DMS153 treated with DMSO at 0.1 percent for 48 hours (cell line): ENCODE data around the gene ADAMTS12.

Experiments used
- DNase-seq: peaks from one replicate; lab custom pipeline; 2025; ENCODE audit not compliant: unreplicated experiment; lab: John Stamatoyannopoulos, UW

The ADAMTS12 gene, protein sequence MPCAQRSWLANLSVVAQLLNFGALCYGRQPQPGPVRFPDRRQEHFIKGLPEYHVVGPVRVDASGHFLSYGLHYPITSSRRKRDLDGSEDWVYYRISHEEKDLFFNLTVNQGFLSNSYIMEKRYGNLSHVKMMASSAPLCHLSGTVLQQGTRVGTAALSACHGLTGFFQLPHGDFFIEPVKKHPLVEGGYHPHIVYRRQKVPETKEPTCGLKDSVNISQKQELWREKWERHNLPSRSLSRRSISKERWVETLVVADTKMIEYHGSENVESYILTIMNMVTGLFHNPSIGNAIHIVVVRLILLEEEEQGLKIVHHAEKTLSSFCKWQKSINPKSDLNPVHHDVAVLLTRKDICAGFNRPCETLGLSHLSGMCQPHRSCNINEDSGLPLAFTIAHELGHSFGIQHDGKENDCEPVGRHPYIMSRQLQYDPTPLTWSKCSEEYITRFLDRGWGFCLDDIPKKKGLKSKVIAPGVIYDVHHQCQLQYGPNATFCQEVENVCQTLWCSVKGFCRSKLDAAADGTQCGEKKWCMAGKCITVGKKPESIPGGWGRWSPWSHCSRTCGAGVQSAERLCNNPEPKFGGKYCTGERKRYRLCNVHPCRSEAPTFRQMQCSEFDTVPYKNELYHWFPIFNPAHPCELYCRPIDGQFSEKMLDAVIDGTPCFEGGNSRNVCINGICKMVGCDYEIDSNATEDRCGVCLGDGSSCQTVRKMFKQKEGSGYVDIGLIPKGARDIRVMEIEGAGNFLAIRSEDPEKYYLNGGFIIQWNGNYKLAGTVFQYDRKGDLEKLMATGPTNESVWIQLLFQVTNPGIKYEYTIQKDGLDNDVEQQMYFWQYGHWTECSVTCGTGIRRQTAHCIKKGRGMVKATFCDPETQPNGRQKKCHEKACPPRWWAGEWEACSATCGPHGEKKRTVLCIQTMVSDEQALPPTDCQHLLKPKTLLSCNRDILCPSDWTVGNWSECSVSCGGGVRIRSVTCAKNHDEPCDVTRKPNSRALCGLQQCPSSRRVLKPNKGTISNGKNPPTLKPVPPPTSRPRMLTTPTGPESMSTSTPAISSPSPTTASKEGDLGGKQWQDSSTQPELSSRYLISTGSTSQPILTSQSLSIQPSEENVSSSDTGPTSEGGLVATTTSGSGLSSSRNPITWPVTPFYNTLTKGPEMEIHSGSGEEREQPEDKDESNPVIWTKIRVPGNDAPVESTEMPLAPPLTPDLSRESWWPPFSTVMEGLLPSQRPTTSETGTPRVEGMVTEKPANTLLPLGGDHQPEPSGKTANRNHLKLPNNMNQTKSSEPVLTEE (N-terminal part only)

DNA sequence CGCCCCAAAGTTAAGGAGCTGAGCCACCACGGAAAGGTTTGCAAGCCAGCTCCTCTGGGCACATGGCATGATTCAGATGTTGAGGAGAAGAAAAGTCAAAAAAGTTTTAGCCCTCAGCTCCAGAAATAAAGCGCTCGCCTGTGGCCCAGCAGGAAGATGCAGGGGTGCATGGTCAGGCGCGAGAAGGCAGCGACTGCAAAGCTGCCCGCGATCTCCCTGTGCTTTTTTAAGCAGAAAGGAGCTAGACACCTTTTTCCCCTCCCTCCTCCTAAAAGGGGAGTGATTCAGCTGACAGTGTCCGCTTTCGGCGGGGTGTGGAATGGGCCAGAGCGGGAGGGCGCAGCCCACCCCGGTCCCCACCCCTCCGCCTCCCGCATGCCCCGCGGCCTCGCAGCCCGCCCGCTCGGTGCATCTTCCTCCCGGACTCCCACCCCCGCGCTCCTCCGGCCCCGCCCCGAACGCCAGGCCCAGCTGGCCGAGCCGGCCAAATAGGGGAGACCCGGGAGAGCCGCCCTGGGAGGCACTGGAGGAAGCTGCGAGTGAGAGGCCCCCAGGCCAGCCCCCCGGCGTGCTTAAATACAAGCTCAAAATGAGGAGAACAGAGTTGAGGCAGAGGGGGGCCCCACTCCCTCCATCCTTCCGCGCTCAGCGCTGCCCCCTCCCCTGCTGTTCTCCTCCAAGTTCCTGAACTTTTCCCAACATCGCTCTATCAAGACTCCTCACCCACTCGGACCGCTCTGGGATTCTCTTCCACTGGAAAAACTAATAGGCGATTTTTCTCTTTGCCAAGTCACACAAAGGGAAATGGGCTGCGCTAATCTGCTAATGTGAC lies at the start of gene ADAMTS12:
ADAMTS12 (minus strand) TSS at position 203 of the 832 bp plus-strand sequence; CDS start at position 69, 134 bp downstream.
- DNase-seq: no peak

- DNase-seq: no peak
Observed at GRCh38 chr5:33941090-33941489, 49.3 kb upstream of the ADAMTS12 start.

GRCh38 chr5:33939556-33940262 lies 47.9 kb upstream of the ADAMTS12 start:
- DNase-seq: no peak

DNA sequence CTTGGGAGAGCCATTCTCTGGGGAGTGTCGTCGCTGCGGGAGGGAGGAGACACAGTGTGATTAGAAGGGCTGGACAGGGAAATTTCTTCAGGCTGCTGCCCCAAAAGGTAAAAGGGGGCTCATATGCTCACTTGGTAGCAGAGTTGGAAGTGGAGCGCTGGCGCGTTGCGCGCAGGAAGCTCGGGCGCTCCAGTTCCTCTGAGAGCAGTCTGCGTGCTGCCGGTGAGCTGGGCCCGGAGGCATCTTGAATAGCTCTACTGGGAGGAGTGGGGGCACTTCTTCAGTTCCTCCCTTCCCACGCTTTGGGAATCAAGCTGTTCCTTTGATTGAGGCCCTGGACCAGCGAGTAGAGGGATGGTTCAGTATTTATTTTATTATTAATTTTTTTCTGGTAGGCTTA lies 47.1 kb upstream of the ADAMTS12 start:
- no peak for DNase-seq

GRCh38 chr5:33938507-33938796 lies 46.7 kb upstream of the ADAMTS12 start:
- DNase-seq: no peak

GRCh38 chr5:33937707-33938506 lies 46.1 kb upstream of the ADAMTS12 start:
- DNase-seq: no peak

DNA sequence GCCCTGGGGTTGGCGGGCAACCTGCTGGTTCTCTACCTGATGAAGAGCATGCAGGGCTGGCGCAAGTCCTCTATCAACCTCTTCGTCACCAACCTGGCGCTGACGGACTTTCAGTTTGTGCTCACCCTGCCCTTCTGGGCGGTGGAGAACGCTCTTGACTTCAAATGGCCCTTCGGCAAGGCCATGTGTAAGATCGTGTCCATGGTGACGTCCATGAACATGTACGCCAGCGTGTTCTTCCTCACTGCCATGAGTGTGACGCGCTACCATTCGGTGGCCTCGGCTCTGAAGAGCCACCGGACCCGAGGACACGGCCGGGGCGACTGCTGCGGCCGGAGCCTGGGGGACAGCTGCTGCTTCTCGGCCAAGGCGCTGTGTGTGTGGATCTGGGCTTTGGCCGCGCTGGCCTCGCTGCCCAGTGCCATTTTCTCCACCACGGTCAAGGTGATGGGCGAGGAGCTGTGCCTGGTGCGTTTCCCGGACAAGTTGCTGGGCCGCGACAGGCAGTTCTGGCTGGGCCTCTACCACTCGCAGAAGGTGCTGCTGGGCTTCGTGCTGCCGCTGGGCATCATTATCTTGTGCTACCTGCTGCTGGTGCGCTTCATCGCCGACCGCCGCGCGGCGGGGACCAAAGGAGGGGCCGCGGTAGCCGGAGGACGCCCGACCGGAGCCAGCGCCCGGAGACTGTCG lies 45.4 kb upstream of the ADAMTS12 start:
- DNase-seq: no peak

DNA sequence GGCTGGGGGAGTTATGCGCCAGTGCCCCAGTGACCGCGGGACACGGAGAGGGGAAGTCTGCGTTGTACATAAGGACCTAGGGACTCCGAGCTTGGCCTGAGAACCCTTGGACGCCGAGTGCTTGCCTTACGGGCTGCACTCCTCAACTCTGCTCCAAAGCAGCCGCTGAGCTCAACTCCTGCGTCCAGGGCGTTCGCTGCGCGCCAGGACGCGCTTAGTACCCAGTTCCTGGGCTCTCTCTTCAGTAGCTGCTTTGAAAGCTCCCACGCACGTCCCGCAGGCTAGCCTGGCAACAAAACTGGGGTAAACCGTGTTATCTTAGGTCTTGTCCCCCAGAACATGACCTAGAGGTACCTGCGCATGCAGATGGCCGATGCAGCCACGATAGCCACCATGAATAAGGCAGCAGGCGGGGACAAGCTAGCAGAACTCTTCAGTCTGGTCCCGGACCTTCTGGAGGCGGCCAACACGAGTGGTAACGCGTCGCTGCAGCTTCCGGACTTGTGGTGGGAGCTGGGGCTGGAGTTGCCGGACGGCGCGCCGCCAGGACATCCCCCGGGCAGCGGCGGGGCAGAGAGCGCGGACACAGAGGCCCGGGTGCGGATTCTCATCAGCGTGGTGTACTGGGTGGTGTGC lies 44.7 kb upstream of the ADAMTS12 start, which contains the start of gene RXFP3:
RXFP3 (plus strand) TSS at position 6 of the 636 bp plus-strand sequence; CDS start at position 361, 355 bp downstream.
- no peak for DNase-seq

- peak; percentile 47 for DNase-seq
Observed at GRCh38 chr5:33936004-33936380, 44.2 kb upstream of the ADAMTS12 start.

DNA sequence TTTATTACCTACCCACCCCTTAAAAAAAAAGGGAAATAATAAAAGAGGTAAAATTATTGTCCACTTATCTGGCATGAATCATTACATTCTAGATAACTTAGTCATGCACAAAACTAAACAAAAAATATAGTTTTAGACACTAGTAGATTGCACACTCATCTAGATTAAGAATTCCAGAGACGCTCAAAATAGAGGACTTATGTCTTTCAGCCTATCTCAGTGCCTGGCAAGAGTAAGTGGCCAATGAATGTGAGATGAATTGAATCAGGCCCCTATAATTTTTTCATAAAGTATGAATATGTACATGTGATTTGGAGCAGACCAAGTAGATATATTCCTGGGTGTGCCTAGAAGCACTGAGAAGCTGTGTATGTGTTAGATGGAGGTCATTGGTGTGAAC lies 42.4 kb upstream of the ADAMTS12 start:
- DNase-seq: no peak

DNA sequence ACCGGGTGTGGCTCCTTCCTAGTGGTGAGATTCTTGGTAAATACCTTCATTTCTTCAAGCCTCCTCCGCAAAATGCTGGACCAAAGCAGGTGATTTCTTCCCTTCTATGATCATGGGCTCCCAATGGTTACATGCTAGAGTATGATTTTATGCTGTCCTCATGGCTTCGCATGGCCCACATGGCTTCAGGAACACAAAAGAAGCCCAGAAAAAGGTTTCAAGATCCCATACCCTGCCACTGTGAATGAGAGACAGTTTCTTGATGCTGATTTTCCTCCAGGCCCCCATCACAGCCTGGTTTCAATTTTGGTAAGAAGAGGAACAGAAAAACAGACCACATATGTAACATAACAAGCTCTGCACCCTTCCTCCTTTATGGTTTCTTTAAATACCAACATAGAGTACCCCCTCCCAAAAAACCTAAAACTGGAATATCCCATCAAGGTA lies 42.0 kb upstream of the ADAMTS12 start:
- no peak for DNase-seq

GRCh38 chr5:33931136-33931535 lies 39.3 kb upstream of the ADAMTS12 start:
- no peak for DNase-seq

GRCh38 chr5:33929925-33930690 lies 38.3 kb upstream of the ADAMTS12 start:
- no peak for DNase-seq

- DNase-seq: no peak
Observed at GRCh38 chr5:33928283-33928682, 36.5 kb upstream of the ADAMTS12 start.

DNA sequence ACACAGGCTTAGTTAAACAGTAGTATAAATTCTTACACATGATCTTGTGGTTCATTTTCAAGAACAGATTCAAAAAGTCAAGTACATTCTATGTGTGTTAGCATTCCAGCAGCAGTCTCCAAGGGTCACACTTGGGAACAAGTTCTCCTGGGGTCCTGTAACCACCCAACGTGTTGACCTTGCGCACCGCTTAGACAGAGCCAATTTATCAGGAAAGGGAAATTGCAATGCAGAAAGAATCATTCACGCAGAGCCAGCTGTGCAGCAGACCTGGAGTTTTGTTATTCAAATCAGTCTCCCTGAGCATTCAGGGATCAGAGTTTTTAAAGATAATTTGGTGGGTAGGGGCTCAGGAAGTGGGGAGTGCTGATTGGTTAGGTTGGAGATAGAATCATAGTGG lies 35.9 kb upstream of the ADAMTS12 start:
- DNase-seq: no peak

- DNase-seq: no peak
Observed at GRCh38 chr5:33925278-33925677, 33.5 kb upstream of the ADAMTS12 start.

DNA sequence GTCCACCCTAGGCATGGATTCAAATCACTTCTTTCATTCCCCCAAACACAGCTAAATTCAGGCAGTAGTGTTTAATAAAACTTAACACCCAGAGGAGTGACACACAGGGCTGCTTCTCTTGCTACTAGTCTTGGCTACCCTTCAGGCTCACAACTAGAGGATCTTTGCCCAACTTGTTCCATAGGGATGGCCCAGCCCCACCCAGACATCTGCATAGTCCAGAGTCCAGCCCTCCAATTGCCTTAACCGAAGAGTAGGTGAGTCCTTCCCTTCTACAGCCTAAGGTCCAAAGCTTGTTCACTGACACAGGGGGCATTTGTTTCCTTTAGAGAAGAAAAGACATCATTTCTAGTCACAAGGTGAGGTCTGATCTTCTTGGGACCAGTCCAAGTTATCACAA lies 29.2 kb upstream of the ADAMTS12 start:
- no peak for DNase-seq
